ENCODE data around the gene ZNF563.

The ZNF563 gene

GRCh38 chr19:12295191-12295590 is 38.2 kb downstream of the ZNF563 start:
- no peak for DNase-seq

GRCh38 chr19:12294249-12295158 is 38.9 kb downstream of the ZNF563 start, which contains the start of gene ZNF44:
Gene ZNF44 (minus strand): TSS chr19:12294883. CDS start chr19:12294694, 189 bp downstream.
- DNase-seq: peak; percentile 58 to 99 (median 96)

- DNase-seq: peak in 27 of 58 donors; percentile 1 to 35 (median 13)
These were observed 39.6 kb downstream of the ZNF563 start for GRCh38 chr19:12293777-12294248.

GRCh38 chr19:12289790-12290065 is 43.7 kb downstream of the ZNF563 start:
- no peak for DNase-seq

- DNase-seq: no peak
These were observed 45.4 kb downstream of the ZNF563 start for GRCh38 chr19:12287958-12288500.

- DNase-seq: no peak
These were observed 48.8 kb downstream of the ZNF563 start for GRCh38 chr19:12284631-12285030.

GRCh38 chr19:12284226-12284625 is 49.2 kb downstream of the ZNF563 start:
- DNase-seq: no peak

- DNase-seq: no peak
These were observed 54.7 kb downstream of the ZNF563 start for GRCh38 chr19:12278713-12279112.

- DNase-seq: no peak
These were observed 60.2 kb downstream of the ZNF563 start for GRCh38 chr19:12272980-12273901.

- no peak for DNase-seq
These were observed 61.0 kb downstream of the ZNF563 start for GRCh38 chr19:12272386-12272785.

GRCh38 chr19:12270854-12271253 is 62.6 kb downstream of the ZNF563 start:
- DNase-seq: no peak
